ENCODE results near the gene LDLRAD3.

LDLRAD3 gene

GRCh38 chr11:36104660-36104992 lies 160.8 kb downstream of the LDLRAD3 start:
- no peak for DNase-seq (ENCODE audit: low spot score)

- no peak for DNase-seq (ENCODE audit: low spot score)
Measured at GRCh38 chr11:36105743-36106581, 162.1 kb downstream of the LDLRAD3 start.

- no peak for DNase-seq (ENCODE audit: low spot score)
Measured at GRCh38 chr11:36107547-36107946, 163.7 kb downstream of the LDLRAD3 start.

GRCh38 chr11:36108881-36109589 lies 165.2 kb downstream of the LDLRAD3 start:
- no peak for DNase-seq (ENCODE audit: low spot score)

- no peak for DNase-seq (ENCODE audit: low spot score)
Measured at GRCh38 chr11:36109590-36109849, 165.7 kb downstream of the LDLRAD3 start.

GRCh38 chr11:36109850-36110606 lies 166.2 kb downstream of the LDLRAD3 start:
- no peak for DNase-seq (ENCODE audit: low spot score)

GRCh38 chr11:36110668-36111410 lies 167.0 kb downstream of the LDLRAD3 start:
- no peak for DNase-seq (ENCODE audit: low spot score)

GRCh38 chr11:36114095-36114494 lies 170.2 kb downstream of the LDLRAD3 start:
- no peak for DNase-seq (ENCODE audit: low spot score)

- no peak for DNase-seq (ENCODE audit: low spot score)
Measured at GRCh38 chr11:36115378-36115801, 171.5 kb downstream of the LDLRAD3 start.

DNA sequence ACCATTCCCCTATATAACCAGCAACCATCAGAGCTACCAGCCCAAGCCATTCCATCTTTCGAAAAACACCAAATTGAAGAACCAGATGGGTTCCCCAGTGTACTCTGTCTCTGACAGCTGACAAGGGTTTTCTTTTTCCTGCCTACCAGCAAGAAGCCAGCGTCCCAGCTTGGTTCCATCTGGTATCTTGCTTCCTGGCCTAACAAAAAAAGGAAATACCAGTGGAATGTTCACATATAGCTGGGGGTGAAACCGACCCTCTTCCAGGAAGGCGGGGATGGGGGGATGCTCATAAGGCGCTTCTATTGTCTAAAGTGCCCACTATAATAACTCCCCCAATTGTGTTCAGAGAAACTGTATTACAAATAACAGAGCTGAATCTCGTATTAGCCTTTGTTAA lies 172.3 kb downstream of the LDLRAD3 start:
- no peak for DNase-seq (ENCODE audit: low spot score)

DNA sequence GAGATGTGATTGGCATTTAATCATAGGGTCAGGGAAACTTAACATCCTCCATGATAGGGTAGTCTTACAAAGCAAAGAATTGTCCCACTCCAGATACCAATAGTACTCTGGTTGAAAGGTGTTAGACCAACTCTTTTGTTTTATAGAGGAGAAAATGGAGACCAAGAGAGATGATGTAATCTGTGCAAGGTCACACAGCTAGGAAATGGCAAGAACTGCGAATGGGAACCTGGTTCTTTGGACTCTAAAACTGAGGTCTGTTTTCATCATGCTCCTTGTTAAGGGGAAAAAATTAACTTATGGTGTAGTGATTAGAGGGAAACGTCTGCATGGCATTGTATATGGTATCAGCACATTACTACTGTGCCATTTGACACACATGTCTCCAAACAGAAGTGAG lies 174.2 kb downstream of the LDLRAD3 start:
- no peak for DNase-seq (ENCODE audit: low spot score)

- DNase-seq (ENCODE audit: low spot score): no peak
Measured at GRCh38 chr11:36119300-36119699, 175.4 kb downstream of the LDLRAD3 start.

DNA sequence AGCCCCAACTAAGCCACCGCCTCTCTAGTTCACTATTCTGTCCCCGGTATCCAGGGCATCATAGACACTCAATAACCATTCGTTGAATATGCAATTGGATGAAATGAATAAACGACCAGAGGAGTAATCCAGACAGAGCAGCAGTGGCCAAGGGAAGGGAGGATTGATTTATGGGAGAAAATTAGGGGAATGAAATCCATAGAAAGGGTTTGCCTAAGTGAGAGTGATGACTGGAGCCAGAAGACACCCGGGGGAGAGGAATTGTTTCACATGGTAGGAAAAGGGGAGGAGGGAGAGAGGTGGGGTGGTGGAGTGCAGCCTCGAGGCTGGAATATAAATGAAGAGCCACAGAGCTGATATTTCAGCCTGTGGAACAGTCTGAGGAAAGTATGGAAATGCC lies 177.2 kb downstream of the LDLRAD3 start:
- no peak for DNase-seq (ENCODE audit: low spot score)

DNA sequence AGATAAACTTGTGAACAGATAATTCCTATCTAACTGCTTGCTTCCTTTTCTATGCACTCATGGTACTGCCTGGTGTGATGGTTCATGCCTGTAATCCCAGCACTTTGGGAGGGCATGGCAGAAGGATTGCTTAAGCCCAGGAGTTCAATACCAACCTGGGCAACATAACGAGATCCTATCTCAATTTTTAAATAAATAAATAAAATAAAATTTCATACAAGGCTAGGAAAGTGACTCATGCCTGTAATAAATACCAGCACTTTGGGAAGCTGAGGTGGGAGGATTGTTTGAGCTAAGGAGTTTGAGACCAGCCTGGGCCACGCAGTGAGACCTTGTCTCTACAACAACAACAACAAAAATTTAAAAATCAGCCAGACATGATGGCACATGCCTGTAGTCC lies 178.8 kb downstream of the LDLRAD3 start:
- no peak for DNase-seq (ENCODE audit: low spot score)

- no peak for DNase-seq (ENCODE audit: low spot score)
Measured at GRCh38 chr11:36123336-36124101, 179.7 kb downstream of the LDLRAD3 start.

DNA sequence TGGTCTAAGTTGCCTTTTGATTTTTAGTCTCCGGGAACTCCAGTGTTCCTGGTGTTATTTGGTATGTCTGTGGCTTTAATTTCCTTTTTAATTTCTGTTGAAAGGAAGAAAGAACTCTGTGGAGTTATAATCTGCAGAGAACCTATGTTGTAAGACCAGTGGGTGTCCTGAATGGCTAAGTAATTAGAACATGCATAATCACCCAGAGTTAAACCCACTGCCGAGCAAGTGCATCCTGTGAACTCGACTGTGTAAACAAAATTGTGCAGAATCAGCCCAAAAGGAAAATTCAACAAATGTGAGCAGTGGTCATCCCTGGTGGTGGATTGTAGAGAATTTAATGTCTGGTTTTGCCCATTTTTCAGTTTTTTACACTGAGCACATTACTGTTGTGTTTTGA lies 182.8 kb downstream of the LDLRAD3 start:
- no peak for DNase-seq (ENCODE audit: low spot score)

DNA sequence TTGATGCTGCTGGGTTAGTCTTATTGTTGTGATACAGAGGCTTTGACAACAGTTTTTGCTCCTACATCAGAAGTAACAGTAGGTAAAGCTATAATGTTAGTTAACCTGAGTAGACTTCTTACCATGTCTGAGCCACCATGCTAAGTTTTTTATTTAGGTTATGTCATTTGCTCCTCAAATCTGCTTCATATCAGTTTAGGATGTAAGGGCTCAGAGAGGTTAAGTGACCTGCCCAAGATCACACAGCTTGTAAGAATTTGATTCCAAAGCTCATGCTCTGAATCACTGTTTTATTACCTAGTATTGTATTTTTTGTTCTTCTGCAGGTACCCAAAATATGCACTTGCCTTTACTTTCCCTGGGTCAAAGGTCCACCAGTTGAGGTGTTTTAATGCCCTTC lies 183.7 kb downstream of the LDLRAD3 start:
- no peak for DNase-seq (ENCODE audit: low spot score)

DNA sequence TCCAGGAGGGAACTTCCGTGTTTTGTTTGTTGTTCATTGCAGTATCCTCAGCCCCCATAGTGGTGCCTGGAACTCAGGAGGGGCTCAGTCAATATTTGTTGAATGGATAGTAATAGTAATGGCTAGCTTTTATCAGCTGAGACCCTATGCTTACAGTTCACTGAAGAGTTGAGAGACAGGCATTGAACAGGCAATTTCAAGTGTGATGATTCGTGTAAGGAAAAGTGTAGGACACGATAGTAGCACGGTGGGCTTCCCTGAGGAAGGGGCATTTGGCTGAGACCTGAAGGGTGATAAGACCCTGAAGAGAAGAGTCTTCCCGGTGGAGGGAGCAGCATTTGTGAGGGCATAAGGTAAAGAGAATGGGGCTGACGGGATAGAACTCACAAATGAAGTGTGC lies 186.1 kb downstream of the LDLRAD3 start:
- DNase-seq (ENCODE audit: low spot score): no peak

DNA sequence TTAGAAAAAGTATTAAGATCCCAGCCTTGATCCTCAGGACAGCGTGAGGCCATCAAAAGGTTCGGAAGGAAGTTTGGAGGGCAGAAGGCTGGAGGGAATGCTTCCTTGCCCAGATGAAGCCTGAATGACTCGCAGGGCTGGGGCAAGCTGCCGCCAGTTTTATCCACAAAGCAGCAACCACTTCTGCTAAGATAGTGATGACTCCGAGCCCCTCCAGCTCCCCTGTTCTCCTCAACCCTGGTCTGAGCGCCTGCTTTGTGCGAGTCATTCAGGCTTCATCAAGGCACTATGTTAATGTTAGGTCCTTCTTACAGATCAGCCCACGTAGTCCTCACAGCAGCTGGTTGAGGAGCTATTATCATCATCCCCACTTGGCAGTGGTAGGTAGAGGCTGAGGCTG lies 186.5 kb downstream of the LDLRAD3 start:
- no peak for DNase-seq (ENCODE audit: low spot score)

DNA sequence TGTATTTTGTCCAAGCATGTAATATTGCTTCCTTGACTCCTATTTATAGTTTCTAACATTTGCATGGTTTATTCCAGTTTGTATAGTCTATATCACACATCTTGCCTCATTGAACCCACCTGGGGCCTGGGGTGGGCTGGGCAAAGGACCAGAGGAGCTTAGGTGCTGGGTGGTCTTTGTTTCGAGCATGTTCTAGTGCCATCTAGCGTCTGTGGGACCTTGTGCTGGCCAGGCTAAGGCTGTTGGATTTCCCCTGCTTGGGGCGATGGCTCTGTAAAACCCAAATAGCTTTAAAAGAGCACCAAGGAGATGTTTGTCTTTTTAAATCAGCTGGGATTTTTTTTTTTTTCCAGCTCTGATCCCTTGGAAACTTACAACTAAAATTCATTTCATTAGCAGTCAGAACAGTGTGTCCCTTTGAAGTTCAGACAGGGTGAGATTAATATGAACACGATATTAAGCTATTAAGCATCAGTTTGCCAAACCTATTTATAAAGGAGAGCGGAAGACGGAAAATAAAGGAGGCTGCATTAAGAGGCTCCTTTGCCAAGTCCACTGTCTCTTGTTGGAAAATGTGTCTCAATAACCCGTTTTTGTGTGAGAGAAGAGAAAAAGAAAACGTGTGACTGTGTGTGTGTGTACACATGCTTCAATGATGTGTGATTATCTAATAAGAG lies 188.0 kb downstream of the LDLRAD3 start:
- DNase-seq (ENCODE audit: low spot score): no peak

- no peak for DNase-seq (ENCODE audit: low spot score)
Measured at GRCh38 chr11:36132940-36133339, 189.1 kb downstream of the LDLRAD3 start.
